ENCODE data around the gene CYTH4.

GRCh38 chr22:37263966-37264887 is 18.1 kb upstream of the CYTH4 start:
- TF ChIP-seq, protein P1, sequence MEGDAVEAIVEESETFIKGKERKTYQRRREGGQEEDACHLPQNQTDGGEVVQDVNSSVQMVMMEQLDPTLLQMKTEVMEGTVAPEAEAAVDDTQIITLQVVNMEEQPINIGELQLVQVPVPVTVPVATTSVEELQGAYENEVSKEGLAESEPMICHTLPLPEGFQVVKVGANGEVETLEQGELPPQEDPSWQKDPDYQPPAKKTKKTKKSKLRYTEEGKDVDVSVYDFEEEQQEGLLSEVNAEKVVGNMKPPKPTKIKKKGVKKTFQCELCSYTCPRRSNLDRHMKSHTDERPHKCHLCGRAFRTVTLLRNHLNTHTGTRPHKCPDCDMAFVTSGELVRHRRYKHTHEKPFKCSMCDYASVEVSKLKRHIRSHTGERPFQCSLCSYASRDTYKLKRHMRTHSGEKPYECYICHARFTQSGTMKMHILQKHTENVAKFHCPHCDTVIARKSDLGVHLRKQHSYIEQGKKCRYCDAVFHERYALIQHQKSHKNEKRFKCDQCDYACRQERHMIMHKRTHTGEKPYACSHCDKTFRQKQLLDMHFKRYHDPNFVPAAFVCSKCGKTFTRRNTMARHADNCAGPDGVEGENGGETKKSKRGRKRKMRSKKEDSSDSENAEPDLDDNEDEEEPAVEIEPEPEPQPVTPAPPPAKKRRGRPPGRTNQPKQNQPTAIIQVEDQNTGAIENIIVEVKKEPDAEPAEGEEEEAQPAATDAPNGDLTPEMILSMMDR (IDR thresholded peaks at IDR 0.05): no peak
- TF ChIP-seq POLR2A (IDR thresholded peaks at IDR 0.05; ENCODE audit: low read depth) (no peak), EP300 (IDR thresholded peaks at IDR 0.05) (no peak)
